Left lung (tissue), 10 donors: ENCODE data around the gene FYTTD1. TPM values are rescaled to one million over a fixed set of nuclear protein-coding genes. Genes with fewer than 3 reads are reported as not detected.
A peak's percentile ranks its signal among the peaks of the same experiment; 100 is the strongest.

Experiments used
- ATAC-seq: fragments of 200-7000 bp; cut with Tn5 transposase; one replicate; pipeline ENCODE4 v1.9.1; 2020; ENCODE audit warnings: moderate library complexity
- DNase-seq, 4 donors: peaks; one replicate each; pipeline ENCODE4 v3.0.0-alpha.2; 2013 to 2020
- H3K27ac ChIP-seq, 2 donors: fragments of 200-600 bp; sonication (generic) in 1 of 2; one replicate each; pipeline versions ENCODE4 v1.5.0 to v1.8.0; 2020 to 2021
- H3K27me3 ChIP-seq, 2 donors: fragments of 200-600 bp; sonication (generic) in 1 of 2; one replicate each; pipeline versions ENCODE4 v1.5.0 to v1.8.0; 2020 to 2021
- H3K36me3 ChIP-seq, 2 donors: fragments of 200-600 bp; sonication (generic) in 1 of 2; one replicate each; pipeline versions ENCODE4 v1.5.0 to v1.8.0; 2020 to 2021
- H3K4me1 ChIP-seq, 2 donors: fragments of 200-600 bp; one replicate each; pipeline ENCODE4 v1.8.0; 2021
- H3K4me3 ChIP-seq, 2 donors: fragments of 200-600 bp; sonication (generic) in 1 of 2; one replicate each; pipeline versions ENCODE4 v1.5.0 to v1.8.0; 2020 to 2021; ENCODE audit warnings: mild to moderate bottlenecking in 1 of 2
- H3K9me3 ChIP-seq, 2 donors: fragments of 200-600 bp; sonication (generic) in 1 of 2; one replicate each; pipeline versions ENCODE4 v1.5.0 to v1.8.0; 2020 to 2021
- CTCF ChIP-seq, 2 donors: fragments of 200-600 bp; sonication (generic) in 1 of 2; IDR thresholded peaks; one replicate each; pipeline versions ENCODE4 v1.5.0 to v1.8.0; 2021; ENCODE audit warnings: antibody characterized with exemption in 2 of 2
- intact Hi-C, 2 donors: fragments of 100-400 bp; cut with DNase I; formaldehyde crosslinking; loops; one replicate each; pipeline versions ENCODE4 v1.11.2 to v1.14.2; 2022
- polyA plus RNA-seq, 6 donors: library from polyadenylated mRNA; unstranded; fragments of 120-200 nt; gene quantifications; one replicate each; pipeline ENCODE4 v1.2.1, GENCODE V29; 2013; ENCODE audit not compliant: insufficient read length in 6 of 6
- total RNA-seq, 2 donors: library from RNA; stranded (reverse); fragmentation: NEBNext Ultra II Directional; extraction: Animal tissue kit (Norgen Biotek cat#: 25700); gene quantifications; one replicate each; pipeline ENCODE4 v1.2.1, GENCODE V29; 2021
- donor health status: DM: no; HTN: yes; CAD: no.
- donor health status: DM: no; HTN: no; CAD: no.

The FYTTD1 gene
- total and polyA plus RNA-seq, 8 donors: 46.8 to 115 (median 92.4) TPM

GRCh38 chr3:197749315-197749600, 425 bp upstream of the FYTTD1 start:
- DNase-seq: no peak
- Histone ChIP-seq H3K4me3 (peak overlapping the region; percentile 90 to 98), H3K27me3 (no peaks in the 10 kb centered on the region), H3K9me3 (no peaks in the 10 kb centered on the region), H3K4me1 (peaks cover 8 to 45% of the 10 kb centered on the region in 2 donors), H3K36me3 (no peaks in the 10 kb centered on the region), H3K27ac (peak overlapping the region; percentile 89 to 96)
- TF ChIP-seq CTCF (IDR thresholded peaks at IDR 0.05): no peak
- peak; percentile 32 for ATAC-seq
- intact Hi-C loops: no loop called here

DNA sequence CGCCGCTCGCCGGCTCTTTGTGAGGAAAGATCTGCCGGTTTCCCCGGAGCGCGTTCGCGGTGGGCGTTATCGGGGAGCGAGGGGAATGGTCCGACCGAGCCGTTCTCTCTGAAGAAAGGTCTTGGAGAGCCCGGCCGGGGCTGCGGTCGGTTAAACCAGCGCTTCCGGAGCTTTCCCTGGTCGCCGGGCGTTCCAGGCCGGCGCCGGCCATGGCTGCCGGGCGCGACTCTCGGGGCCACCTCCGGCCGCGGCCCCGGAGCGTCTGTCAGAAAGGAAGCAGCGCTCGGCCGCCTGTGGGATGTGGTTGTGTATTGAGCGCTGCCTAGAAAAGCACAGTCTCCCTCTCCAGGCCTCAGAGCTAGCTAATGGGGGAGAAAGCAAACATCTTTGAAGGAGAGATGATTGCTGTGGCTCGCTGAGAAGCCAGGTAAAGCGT, 731 bp downstream of the FYTTD1 start:
- Histone ChIP-seq H3K27ac (peak overlapping the region; percentile 89 to 96), H3K4me3 (peak overlapping the region; percentile 90 to 98), H3K36me3 (no peaks in the 10 kb centered on the region), H3K9me3 (no peaks in the 10 kb centered on the region), H3K27me3 (no peaks in the 10 kb centered on the region), H3K4me1 (peaks cover 8 to 49% of the 10 kb centered on the region in 2 donors)
- TF ChIP-seq CTCF (IDR thresholded peaks at IDR 0.05): peak in 1 of 2 donors; percentile 17
- intact Hi-C loops: no loop called here
- DNase-seq (peak; percentile 42 to 94 (median 68)), ATAC-seq (peak; percentile 71)

- Histone ChIP-seq H3K36me3 (no peaks in the 10 kb centered on the region), H3K4me1 (peaks cover 8 to 51% of the 10 kb centered on the region in 2 donors), H3K4me3 (peak overlapping the region; percentile 90 to 98), H3K27me3 (no peaks in the 10 kb centered on the region), H3K9me3 (no peaks in the 10 kb centered on the region), H3K27ac (peak overlapping the region; percentile 89 to 96)
- no peak for TF ChIP-seq CTCF (IDR thresholded peaks at IDR 0.05)
- intact Hi-C loops: no loop called here
- DNase-seq: peak; percentile 29 to 84 (median 38)
- peak; percentile 10 for ATAC-seq
Observed at GRCh38 chr3:197750858-197751737, 1.4 kb downstream of the FYTTD1 start.

DNA sequence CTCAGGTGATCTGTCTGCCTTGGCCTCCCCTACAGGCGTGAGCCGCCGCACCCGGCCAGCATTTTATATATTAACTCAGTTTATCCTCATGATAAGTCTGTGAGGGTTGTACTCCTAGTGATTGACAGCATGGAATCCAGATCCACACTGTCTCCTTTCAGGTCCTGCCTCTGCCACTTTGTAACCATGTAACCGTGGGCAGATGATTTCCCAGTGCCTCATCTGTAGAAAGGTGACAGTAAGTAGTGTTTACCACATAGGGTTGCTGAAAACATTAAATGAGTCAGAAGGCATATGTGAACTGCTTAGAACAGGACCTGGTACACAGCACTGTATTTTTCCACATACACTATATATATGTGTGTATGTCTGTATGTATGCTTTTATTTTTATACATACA, 2.4 kb downstream of the FYTTD1 start:
- intact Hi-C loops: no loop called here
- Histone ChIP-seq H3K27ac (peak overlapping the region in 1 of 2 donors; percentile 96), H3K4me3 (peak overlapping the region in 1 of 2 donors; percentile 98), H3K4me1 (peaks cover 8 to 49% of the 10 kb centered on the region in 2 donors), H3K27me3 (no peaks in the 10 kb centered on the region), H3K9me3 (no peaks in the 10 kb centered on the region), H3K36me3 (no peaks in the 10 kb centered on the region)
- no peak for TF ChIP-seq CTCF (IDR thresholded peaks at IDR 0.05)
- ATAC-seq (no peak), DNase-seq (no peak)

DNA sequence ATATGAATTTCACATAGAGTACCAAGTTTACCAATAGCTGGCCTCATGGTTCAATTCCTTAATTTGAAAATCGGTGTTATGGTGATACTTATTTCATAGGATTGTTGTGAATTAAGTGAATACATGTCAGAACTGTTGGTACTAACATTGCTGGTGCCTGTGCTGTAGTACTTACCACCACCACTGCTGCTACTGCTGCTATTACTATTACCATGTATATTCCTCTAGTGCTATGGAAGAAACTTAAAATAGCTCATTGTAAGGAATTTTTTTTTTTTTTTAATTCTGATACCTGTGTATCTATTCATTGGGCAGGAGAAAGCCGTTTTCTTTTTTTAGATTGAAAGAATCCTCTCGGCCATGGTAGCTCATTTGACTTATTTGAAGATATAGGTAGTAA, 3.6 kb downstream of the FYTTD1 start:
- Histone ChIP-seq H3K27me3 (no peaks in the 10 kb centered on the region), H3K9me3 (no peaks in the 10 kb centered on the region), H3K36me3 (peaks cover 0 to 11% of the 10 kb centered on the region in 2 donors), H3K27ac (no peak overlapping the region), H3K4me3 (no peak overlapping the region), H3K4me1 (peaks cover 8 to 47% of the 10 kb centered on the region in 2 donors)
- ATAC-seq: no peak
- no peak for TF ChIP-seq CTCF (IDR thresholded peaks at IDR 0.05)
- intact Hi-C loops: no loop called here
- no peak for DNase-seq
